ENCODE data around the gene FAM83E.

DNA sequence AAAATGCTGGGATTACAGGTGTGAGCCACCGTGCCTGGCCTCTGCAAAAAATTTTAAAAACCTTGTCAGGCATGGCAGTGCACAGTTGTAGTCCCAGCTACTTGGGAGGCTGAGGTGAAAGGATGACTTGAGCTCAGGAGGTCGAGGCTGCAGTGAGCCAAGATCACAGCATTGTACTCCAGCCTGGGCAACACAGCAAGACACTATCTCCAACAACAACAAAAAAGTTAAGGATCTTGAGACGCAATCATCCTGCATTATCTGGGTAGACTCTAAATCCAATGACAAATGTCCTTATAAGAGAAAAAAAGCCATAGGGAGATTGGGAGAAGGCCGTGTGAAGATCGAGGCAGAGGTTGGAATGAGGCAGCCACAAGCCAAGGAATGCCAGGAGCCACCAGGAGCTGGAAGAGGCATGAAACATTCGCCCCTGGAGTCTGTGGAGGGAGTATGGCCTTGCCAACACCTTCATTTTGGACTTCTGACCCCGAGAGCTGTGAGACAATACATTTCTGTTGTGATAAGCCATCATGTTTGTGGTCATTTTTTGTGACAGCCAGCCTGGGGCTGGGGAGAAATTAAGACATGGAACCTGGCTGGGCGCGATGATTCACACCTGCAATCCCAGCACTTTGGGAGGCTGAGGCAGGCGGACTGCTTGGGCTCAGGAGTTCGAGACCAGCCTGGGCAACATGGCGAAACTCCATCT, 36.3 kb upstream of the FAM83E start:
- TF ChIP-seq EZH2 (IDR thresholded peaks at IDR 0.05; ENCODE audit: borderline replicate concordance, insufficient read depth, low read length, poor library complexity, severe bottlenecking) (no peak), EP300 (conservative IDR thresholded peaks at IDR 0.05; ENCODE audit: poor library complexity, severe bottlenecking) (no peak), TAF1 (IDR thresholded peaks at IDR 0.05; ENCODE audit: low read depth) (no peak), POLR2AphosphoS5 (IDR thresholded peaks at IDR 0.05) (no peak)
- TF ChIP-seq, protein P1, sequence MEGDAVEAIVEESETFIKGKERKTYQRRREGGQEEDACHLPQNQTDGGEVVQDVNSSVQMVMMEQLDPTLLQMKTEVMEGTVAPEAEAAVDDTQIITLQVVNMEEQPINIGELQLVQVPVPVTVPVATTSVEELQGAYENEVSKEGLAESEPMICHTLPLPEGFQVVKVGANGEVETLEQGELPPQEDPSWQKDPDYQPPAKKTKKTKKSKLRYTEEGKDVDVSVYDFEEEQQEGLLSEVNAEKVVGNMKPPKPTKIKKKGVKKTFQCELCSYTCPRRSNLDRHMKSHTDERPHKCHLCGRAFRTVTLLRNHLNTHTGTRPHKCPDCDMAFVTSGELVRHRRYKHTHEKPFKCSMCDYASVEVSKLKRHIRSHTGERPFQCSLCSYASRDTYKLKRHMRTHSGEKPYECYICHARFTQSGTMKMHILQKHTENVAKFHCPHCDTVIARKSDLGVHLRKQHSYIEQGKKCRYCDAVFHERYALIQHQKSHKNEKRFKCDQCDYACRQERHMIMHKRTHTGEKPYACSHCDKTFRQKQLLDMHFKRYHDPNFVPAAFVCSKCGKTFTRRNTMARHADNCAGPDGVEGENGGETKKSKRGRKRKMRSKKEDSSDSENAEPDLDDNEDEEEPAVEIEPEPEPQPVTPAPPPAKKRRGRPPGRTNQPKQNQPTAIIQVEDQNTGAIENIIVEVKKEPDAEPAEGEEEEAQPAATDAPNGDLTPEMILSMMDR (IDR thresholded peaks at IDR 0.05; ENCODE audit: poor library complexity, severe bottlenecking): no peak
- TF ChIP-seq, protein P2, sequence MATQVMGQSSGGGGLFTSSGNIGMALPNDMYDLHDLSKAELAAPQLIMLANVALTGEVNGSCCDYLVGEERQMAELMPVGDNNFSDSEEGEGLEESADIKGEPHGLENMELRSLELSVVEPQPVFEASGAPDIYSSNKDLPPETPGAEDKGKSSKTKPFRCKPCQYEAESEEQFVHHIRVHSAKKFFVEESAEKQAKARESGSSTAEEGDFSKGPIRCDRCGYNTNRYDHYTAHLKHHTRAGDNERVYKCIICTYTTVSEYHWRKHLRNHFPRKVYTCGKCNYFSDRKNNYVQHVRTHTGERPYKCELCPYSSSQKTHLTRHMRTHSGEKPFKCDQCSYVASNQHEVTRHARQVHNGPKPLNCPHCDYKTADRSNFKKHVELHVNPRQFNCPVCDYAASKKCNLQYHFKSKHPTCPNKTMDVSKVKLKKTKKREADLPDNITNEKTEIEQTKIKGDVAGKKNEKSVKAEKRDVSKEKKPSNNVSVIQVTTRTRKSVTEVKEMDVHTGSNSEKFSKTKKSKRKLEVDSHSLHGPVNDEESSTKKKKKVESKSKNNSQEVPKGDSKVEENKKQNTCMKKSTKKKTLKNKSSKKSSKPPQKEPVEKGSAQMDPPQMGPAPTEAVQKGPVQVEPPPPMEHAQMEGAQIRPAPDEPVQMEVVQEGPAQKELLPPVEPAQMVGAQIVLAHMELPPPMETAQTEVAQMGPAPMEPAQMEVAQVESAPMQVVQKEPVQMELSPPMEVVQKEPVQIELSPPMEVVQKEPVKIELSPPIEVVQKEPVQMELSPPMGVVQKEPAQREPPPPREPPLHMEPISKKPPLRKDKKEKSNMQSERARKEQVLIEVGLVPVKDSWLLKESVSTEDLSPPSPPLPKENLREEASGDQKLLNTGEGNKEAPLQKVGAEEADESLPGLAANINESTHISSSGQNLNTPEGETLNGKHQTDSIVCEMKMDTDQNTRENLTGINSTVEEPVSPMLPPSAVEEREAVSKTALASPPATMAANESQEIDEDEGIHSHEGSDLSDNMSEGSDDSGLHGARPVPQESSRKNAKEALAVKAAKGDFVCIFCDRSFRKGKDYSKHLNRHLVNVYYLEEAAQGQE (IDR thresholded peaks at IDR 0.05; ENCODE audit: borderline replicate concordance): no peak

Data from neural cell (in vitro differentiated cells).